Gastroesophageal sphincter (tissue), 3 donors: ENCODE results near the gene KREMEN1.

Experiments used
- CTCF ChIP-seq, 4 experiments: fragments of 200-600 bp in 2 of 4; fragments of 450-650 bp in 2 of 4; sonication (generic) in 1 of 4; IDR thresholded peaks; one replicate each; pipeline ENCODE4 v1.5.1; 2017 to 2019; ENCODE audit warnings: antibody characterized with exemption in 4 of 4, mild to moderate bottlenecking in 2 of 4, moderate library complexity in 2 of 4
- EP300 ChIP-seq: sonication (generic); formaldehyde crosslinking; IDR thresholded peaks from one replicate; pipeline ENCODE4 v1.6.1; 2017; ENCODE audit warnings: antibody characterized with exemption, mild to moderate bottlenecking
- POLR2A ChIP-seq, 2 donors: fragments of 450-650 bp; IDR thresholded peaks; one replicate each; pipeline ENCODE4 v1.6.1; 2017; ENCODE audit warnings: antibody characterized with exemption in 2 of 2, mild to moderate bottlenecking in 2 of 2, moderate library complexity in 1 of 2
- POLR2AphosphoS5 ChIP-seq: sonication (generic); formaldehyde crosslinking; IDR thresholded peaks from one replicate; pipeline ENCODE4 v1.6.1; 2017; ENCODE audit warnings: antibody characterized with exemption

DNA sequence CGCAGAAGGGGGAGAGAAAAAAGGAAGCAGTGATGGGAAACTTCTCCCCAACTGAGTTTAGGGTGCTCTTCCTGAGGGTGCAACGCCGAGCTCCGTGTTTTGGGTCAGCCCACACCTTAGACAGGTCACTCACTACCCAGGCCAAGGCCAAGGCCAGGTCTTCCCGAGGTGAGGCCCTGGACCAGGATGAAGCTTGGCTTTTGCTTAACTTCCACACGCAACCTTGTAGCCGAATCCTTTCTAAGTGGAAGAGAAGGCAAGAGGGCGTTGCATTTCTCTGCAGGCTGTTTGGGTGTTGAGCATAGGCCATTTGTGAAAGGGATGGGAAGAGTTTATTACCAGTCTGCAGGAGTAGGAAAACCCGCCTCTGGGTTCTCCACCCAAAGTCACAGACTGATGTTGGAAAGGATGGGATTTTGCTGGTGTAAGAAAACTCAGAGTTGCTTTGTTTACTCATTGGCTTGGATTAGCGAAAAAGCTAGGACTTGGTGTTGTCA, 1.5 kb downstream of the KREMEN1 start:
- TF ChIP-seq CTCF (IDR thresholded peaks at IDR 0.05) (no peak), POLR2A (IDR thresholded peaks at IDR 0.05) (no peak), EP300 (no peak), POLR2AphosphoS5 (no peak)
